ENCODE measurements around the gene FBXW12. TPM values are rescaled to one million over a fixed set of nuclear protein-coding genes. Genes with fewer than 3 reads are reported as not detected.

Gene FBXW12
- total RNA-seq, 1 donor from 2014 or later, result not detected

DNA sequence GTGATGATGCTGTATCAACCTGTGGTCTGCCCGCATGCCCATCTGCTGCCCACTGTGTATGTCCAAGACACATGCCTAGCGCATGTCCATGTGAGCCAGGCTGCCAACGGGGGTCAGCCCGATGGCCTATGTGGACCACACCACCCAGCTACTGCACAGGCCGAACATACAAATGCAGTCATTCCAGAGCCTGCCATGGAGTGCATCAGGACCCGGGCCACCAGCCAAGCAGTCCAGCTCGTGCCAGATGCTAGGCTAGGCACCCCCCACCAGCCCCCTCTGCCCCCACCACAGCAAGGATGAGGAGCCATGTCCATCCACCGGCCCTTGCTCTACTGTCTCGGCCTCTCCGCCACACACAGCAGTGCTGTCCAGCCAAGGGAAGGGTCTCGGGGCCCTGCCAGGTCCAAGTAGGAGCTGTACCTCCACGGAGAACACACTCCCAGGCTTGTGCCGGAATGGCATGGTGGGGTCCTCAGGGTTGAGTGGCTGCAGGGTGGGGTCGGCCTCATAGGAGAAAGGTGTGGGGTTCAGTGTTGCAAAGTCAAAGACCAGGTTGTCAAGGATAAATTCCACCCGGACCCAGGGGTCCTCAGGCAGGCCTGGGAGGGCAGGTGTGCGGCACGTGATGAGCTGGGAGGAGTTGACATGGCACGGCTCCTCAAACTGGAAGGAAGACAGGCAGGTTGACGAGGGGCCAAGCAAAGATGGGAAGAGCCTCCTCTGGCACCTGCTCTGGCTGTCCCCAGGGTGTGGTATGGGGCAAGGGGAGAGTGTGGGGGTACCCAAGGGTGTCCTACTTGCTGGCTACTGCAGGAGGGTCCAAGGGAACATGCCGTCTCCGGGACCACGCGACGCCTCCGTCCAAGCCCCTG, 42.6 kb downstream of the FBXW12 start:
- H3K27ac Mint-ChIP-seq, result no peak overlapping the region
- no peaks in the 10 kb centered on the region for H3K4me1 Mint-ChIP-seq (ENCODE audit: low read depth)
- no peak overlapping the region for H3K4me3 Mint-ChIP-seq
- intact Hi-C loops (cut with micrococcal nuclease), result no loop called here
- H3K36me3 Mint-ChIP-seq (ENCODE audit: low read depth), result no peaks in the 10 kb centered on the region
- H3K9me3 Mint-ChIP-seq, result no peaks in the 10 kb centered on the region
- H3K27me3 Mint-ChIP-seq (ENCODE audit: insufficient read depth), result no peaks in the 10 kb centered on the region
- no peak for DNase-seq (ENCODE audit: low spot score)

DNA sequence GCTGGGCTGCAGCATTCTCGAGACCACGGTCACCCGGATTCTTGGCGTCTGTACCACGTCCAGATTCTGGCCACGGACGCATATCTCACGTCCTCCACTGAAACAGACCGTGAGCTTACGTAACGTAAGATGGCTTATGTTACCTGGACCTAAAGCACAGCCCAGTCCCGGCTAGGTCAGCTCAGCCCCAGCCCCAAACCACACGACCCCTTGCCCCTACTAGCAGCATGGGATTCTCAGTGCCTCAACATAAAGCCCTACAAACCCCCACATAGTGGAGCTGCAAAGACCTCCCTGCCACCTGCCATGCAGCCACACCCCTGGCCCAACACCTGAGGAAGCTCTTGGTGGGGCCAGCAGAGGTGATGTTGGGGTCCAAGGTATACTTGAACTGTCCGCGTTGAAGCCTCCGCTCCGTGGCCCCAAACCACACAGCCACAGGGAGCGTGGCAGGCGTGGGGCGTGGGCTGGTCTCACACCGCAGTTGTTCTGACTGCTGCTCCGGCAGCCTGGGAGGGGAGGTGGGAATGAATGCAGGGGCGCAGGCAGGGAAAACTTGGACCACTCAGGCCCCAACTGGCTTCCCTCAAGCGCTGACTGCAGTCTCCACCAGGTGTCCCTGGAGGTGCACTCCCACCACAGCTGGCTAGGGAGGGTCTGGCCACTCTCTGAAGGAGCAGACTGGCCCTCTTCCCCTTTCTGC, 43.4 kb downstream of the FBXW12 start:
- Mint-ChIP-seq H3K27me3 (ENCODE audit: insufficient read depth) (no peaks in the 10 kb centered on the region), H3K27ac (no peak overlapping the region), H3K9me3 (no peaks in the 10 kb centered on the region), H3K4me3 (no peak overlapping the region), H3K36me3 (ENCODE audit: low read depth) (no peaks in the 10 kb centered on the region), H3K4me1 (ENCODE audit: low read depth) (no peaks in the 10 kb centered on the region)
- DNase-seq (ENCODE audit: low spot score), result no peak
- intact Hi-C loops (cut with micrococcal nuclease), result no loop called here

DNA sequence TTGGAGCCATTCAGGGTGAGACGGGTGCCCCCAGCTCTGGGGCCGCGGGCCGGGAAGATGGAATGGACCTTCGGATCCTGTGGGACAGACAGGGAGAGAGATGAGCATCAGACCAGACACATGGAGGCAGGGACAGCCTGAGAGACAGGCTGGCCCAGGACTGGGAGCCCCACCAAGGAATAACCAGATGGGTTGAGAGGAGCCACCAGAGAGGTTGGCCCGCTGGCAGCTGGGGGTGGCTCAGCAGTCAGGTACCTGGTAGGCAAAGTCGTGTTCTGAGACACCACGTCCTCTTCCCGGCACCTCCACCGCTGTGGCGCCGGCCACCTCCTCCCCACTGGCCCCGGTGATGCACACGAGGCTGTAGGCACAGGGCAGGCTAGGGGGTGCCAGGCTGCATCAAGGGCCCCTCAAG, 44.1 kb downstream of the FBXW12 start:
- Mint-ChIP-seq H3K27ac (no peak overlapping the region), H3K36me3 (ENCODE audit: low read depth) (no peaks in the 10 kb centered on the region), H3K4me1 (ENCODE audit: low read depth) (no peaks in the 10 kb centered on the region), H3K4me3 (no peak overlapping the region), H3K9me3 (no peaks in the 10 kb centered on the region), H3K27me3 (ENCODE audit: insufficient read depth) (no peaks in the 10 kb centered on the region)
- DNase-seq (ENCODE audit: low spot score), result no peak
- intact Hi-C loops (cut with micrococcal nuclease), result no loop called here

GRCh38 chr3:48416546-48416945, 44.5 kb downstream of the FBXW12 start:
- H3K36me3 Mint-ChIP-seq (ENCODE audit: low read depth), result no peaks in the 10 kb centered on the region
- H3K27ac Mint-ChIP-seq, result no peak overlapping the region
- H3K4me3 Mint-ChIP-seq, result no peak overlapping the region
- intact Hi-C loops (cut with micrococcal nuclease), result no loop called here
- H3K4me1 Mint-ChIP-seq (ENCODE audit: low read depth), result no peaks in the 10 kb centered on the region
- DNase-seq (ENCODE audit: low spot score), result no peak
- H3K9me3 Mint-ChIP-seq, result no peaks in the 10 kb centered on the region
- no peaks in the 10 kb centered on the region for H3K27me3 Mint-ChIP-seq (ENCODE audit: insufficient read depth)

DNA sequence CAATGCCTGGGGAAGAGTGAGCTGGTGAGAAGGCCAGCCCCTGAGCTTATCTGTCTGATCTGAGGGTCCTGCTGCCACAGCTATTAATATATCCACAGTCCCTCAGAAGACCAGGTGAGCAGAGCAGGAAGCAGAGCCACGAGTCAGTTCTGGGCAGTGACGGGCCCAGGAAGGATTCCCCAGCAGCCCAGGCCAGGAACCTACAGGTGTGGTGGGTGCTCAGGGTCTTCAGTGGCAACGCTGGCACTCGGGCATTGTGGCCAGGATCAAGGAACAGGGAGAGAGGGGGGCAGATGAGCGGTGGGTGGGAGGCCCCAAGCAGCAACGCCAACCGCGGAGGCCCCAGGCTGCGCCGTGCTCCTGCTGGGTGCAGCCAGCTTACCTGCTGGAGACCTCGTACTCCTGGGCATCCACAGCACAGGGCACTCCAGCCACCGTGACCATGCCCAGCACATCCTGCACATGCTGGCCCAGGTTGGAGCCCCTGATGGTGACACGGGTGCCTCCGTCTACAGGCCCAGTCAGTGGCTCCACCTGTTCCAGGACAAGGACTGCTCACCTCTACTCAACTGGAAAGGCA, 45.6 kb downstream of the FBXW12 start:
- DNase-seq (ENCODE audit: low spot score), result no peak
- H3K27me3 Mint-ChIP-seq (ENCODE audit: insufficient read depth), result no peaks in the 10 kb centered on the region
- H3K9me3 Mint-ChIP-seq, result no peaks in the 10 kb centered on the region
- no peaks in the 10 kb centered on the region for H3K36me3 Mint-ChIP-seq (ENCODE audit: low read depth)
- H3K27ac Mint-ChIP-seq, result no peak overlapping the region
- no peaks in the 10 kb centered on the region for H3K4me1 Mint-ChIP-seq (ENCODE audit: low read depth)
- intact Hi-C loops (cut with micrococcal nuclease), result no loop called here
- H3K4me3 Mint-ChIP-seq, result no peak overlapping the region

GRCh38 chr3:48418140-48418539, 46.1 kb downstream of the FBXW12 start:
- Mint-ChIP-seq H3K4me1 (ENCODE audit: low read depth) (no peaks in the 10 kb centered on the region), H3K27ac (no peak overlapping the region), H3K27me3 (ENCODE audit: insufficient read depth) (peaks cover 2% of the 10 kb centered on the region), H3K36me3 (ENCODE audit: low read depth) (no peaks in the 10 kb centered on the region), H3K4me3 (no peak overlapping the region), H3K9me3 (no peaks in the 10 kb centered on the region)
- no peak for DNase-seq (ENCODE audit: low spot score)
- intact Hi-C loops (cut with micrococcal nuclease), result no loop called here

DNA sequence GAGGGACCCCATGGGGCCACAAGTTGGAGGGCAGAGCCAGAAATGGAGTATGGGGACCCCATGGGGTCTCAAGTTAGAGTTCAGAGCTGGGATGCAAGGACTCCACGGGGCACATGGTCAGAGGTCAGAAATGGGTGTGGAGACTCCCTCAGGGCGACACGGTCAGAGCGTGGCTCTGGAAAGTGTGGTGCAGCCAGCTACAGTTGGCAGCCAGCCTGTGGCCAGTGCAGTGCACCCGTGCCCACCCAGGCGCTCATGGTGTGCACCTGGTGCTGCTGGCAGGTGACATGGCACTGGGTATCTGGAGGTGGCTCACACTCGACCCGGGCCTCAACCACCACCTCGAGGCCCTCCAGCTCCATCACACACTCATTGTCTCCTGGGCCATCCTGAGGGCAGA, 46.6 kb downstream of the FBXW12 start:
- DNase-seq (ENCODE audit: low spot score), result no peak
- H3K36me3 Mint-ChIP-seq (ENCODE audit: low read depth), result no peaks in the 10 kb centered on the region
- no peak overlapping the region for H3K27ac Mint-ChIP-seq
- no peaks in the 10 kb centered on the region for H3K9me3 Mint-ChIP-seq
- H3K4me3 Mint-ChIP-seq, result no peak overlapping the region
- intact Hi-C loops (cut with micrococcal nuclease), result no loop called here
- H3K4me1 Mint-ChIP-seq (ENCODE audit: low read depth), result no peaks in the 10 kb centered on the region
- peaks cover 3% of the 10 kb centered on the region for H3K27me3 Mint-ChIP-seq (ENCODE audit: insufficient read depth)

GRCh38 chr3:48419149-48419548, 47.1 kb downstream of the FBXW12 start:
- intact Hi-C loops (cut with micrococcal nuclease), result no loop called here
- H3K4me3 Mint-ChIP-seq, result no peak overlapping the region
- no peaks in the 10 kb centered on the region for H3K4me1 Mint-ChIP-seq (ENCODE audit: low read depth)
- no peak overlapping the region for H3K27ac Mint-ChIP-seq
- H3K9me3 Mint-ChIP-seq, result no peaks in the 10 kb centered on the region
- H3K36me3 Mint-ChIP-seq (ENCODE audit: low read depth), result no peaks in the 10 kb centered on the region
- H3K27me3 Mint-ChIP-seq (ENCODE audit: insufficient read depth), result peaks cover 3% of the 10 kb centered on the region
- no peak for DNase-seq (ENCODE audit: low spot score)

- no peaks in the 10 kb centered on the region for H3K36me3 Mint-ChIP-seq (ENCODE audit: low read depth)
- H3K9me3 Mint-ChIP-seq, result no peaks in the 10 kb centered on the region
- peaks cover 3% of the 10 kb centered on the region for H3K27me3 Mint-ChIP-seq (ENCODE audit: insufficient read depth)
- DNase-seq (ENCODE audit: low spot score), result no peak
- intact Hi-C loops (cut with micrococcal nuclease), result no loop called here
- no peak overlapping the region for H3K27ac Mint-ChIP-seq
- H3K4me1 Mint-ChIP-seq (ENCODE audit: low read depth), result no peaks in the 10 kb centered on the region
- H3K4me3 Mint-ChIP-seq, result no peak overlapping the region
Measured at GRCh38 chr3:48419597-48419996, 47.6 kb downstream of the FBXW12 start.

DNA sequence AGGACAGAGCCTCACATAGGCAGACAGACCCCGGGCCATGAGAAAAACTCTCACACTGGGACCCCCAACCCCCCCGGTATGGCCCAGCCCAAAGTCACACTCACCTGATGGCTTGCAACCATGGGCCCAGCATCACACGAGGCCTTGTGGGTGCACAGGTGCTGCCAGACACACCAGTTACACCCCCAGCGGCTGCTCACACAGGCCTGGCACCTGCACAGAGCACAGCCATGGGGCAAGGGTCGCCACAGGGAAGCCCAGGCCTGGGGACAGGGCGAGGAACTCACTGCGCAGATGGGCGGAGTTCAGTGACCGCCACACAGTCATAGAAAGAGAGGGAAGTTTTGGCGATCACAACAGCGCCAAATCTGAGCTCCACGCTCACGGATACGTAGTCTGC, 48.5 kb downstream of the FBXW12 start:
- no peak overlapping the region for H3K27ac Mint-ChIP-seq
- DNase-seq (ENCODE audit: low spot score), result no peak
- H3K36me3 Mint-ChIP-seq (ENCODE audit: low read depth), result no peaks in the 10 kb centered on the region
- intact Hi-C loops (cut with micrococcal nuclease), result no loop called here
- no peaks in the 10 kb centered on the region for H3K4me1 Mint-ChIP-seq (ENCODE audit: low read depth)
- no peak overlapping the region for H3K4me3 Mint-ChIP-seq
- H3K9me3 Mint-ChIP-seq, result no peaks in the 10 kb centered on the region
- peaks cover 3% of the 10 kb centered on the region for H3K27me3 Mint-ChIP-seq (ENCODE audit: insufficient read depth)

DNA sequence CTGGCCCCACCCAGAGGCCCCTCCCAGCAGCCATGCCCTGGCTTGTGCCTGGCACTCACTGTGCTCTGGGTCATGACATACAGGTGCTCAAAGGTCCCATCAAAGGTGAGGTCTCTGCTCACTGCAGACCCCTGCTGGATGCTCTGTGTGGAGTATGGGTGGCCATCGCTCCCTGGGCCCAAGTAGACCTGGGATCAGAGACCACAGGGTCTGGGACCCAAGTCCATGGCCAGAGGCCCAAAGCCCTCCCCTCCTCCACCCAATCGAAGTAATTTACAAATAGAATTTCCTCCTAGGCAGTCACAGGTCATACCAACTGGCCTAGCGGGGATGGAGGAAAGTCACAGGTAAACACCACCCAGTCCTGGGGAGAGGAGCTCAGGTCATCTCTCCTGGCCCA, 50.3 kb downstream of the FBXW12 start:
- Mint-ChIP-seq H3K9me3 (no peaks in the 10 kb centered on the region), H3K4me1 (ENCODE audit: low read depth) (no peaks in the 10 kb centered on the region), H3K27me3 (ENCODE audit: insufficient read depth) (peaks cover 8% of the 10 kb centered on the region), H3K27ac (no peak overlapping the region), H3K36me3 (ENCODE audit: low read depth) (no peaks in the 10 kb centered on the region), H3K4me3 (no peak overlapping the region)
- intact Hi-C loops (cut with micrococcal nuclease), result no loop called here
- DNase-seq (ENCODE audit: low spot score), result no peak

- DNase-seq (ENCODE audit: low spot score), result no peak
- Mint-ChIP-seq H3K9me3 (no peaks in the 10 kb centered on the region), H3K4me1 (ENCODE audit: low read depth) (no peaks in the 10 kb centered on the region), H3K36me3 (ENCODE audit: low read depth) (no peaks in the 10 kb centered on the region), H3K4me3 (no peak overlapping the region), H3K27ac (no peak overlapping the region), H3K27me3 (ENCODE audit: insufficient read depth) (peaks cover 12% of the 10 kb centered on the region)
- intact Hi-C loops (cut with micrococcal nuclease), result no loop called here
Measured at GRCh38 chr3:48422681-48423080, 50.7 kb downstream of the FBXW12 start.

DNA sequence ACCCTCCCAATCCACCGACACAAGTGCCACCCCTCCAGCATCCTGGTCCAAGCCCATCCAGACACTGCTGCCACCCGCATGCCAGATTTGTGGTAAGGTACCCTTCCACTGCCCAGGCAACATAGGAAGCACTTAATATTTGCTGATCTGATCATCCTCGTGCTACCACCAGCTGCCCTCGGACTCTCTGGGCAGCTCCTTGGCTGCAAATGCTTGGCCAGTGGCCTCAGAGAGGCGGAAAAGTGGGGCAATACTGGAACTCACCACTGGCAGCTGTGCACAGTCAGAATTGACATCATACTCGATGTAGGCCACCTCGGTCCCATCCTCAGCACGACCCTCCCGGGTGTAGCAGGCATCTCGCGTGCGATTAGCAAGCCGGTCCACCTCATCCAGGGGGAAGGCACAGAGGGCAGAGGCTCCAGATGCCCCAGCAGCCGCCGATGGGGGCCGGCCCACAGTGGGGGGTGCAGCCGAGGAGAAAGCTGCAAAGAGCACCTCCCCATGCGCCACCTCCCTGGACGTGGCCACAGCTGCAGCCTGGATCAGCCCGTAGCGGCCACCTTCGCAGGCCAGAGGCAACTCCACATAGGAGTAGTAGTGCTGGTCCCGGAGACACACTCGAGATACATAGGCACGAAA, 51.3 kb downstream of the FBXW12 start:
- no peaks in the 10 kb centered on the region for H3K4me1 Mint-ChIP-seq (ENCODE audit: low read depth)
- H3K27me3 Mint-ChIP-seq (ENCODE audit: insufficient read depth), result peaks cover 18% of the 10 kb centered on the region
- peak overlapping the region; percentile 44 for H3K27ac Mint-ChIP-seq
- no peaks in the 10 kb centered on the region for H3K36me3 Mint-ChIP-seq (ENCODE audit: low read depth)
- no peak overlapping the region for H3K4me3 Mint-ChIP-seq
- no peak for DNase-seq (ENCODE audit: low spot score)
- intact Hi-C loops (cut with micrococcal nuclease), result no loop called here
- no peaks in the 10 kb centered on the region for H3K9me3 Mint-ChIP-seq
